Keratinocyte (primary cell): ENCODE measurements around the gene KDM4B. TPM values are rescaled to one million over a fixed set of nuclear protein-coding genes. Genes with fewer than 3 reads are reported as not detected.
"Not testable (repeated sequence)": the region's sequence is repeated elsewhere in the genome, so short reads cannot be mapped to it uniquely, and the experiment has no call there.

Experiments used
- DNase-seq: peaks from one replicate; pipeline ENCODE4 v3.0.0-alpha.2; 2011; ENCODE audit warnings: low read depth, missing footprints, low spot score
- FAIRE-seq: peaks from 2 replicates; lab custom pipeline; 2011; peaks lifted over from hg19 to GRCh38; lab: Jason Lieb, UNC
- H2AFZ ChIP-seq: 2 replicates; pipeline ENCODE4 v1.6.0; 2012; ENCODE audit warnings: low read length, control low read depth, inconsistent platforms; ENCODE audit not compliant: control insufficient read depth
- H3K27ac ChIP-seq: 2 replicates; pipeline ENCODE4 v1.5.1; 2011; ENCODE audit warnings: low read length; ENCODE audit not compliant: control insufficient read depth, insufficient read depth
- H3K27me3 ChIP-seq: 3 replicates; pipeline ENCODE4 v1.6.0; 2011; ENCODE audit warnings: low read length; ENCODE audit not compliant: control insufficient read depth, insufficient read depth; ENCODE audit errors: extremely low read depth
- H3K36me3 ChIP-seq, 2 experiments: 2 replicates in 1 of 2; 3 replicates in 1 of 2; pipeline ENCODE4 v1.5.1; 2011; ENCODE audit warnings: low read length in 2 of 2, mild to moderate bottlenecking in 1 of 2; ENCODE audit not compliant: control insufficient read depth in 2 of 2, insufficient read depth in 2 of 2; ENCODE audit errors: extremely low read depth in 1 of 2
- H3K4me1 ChIP-seq: 3 replicates; pipeline ENCODE4 v1.5.1; 2011; ENCODE audit warnings: low read length; ENCODE audit not compliant: control insufficient read depth, insufficient read depth; ENCODE audit errors: extremely low read depth
- H3K4me2 ChIP-seq: 3 replicates; pipeline ENCODE4 v1.6.0; 2011; ENCODE audit warnings: low read depth, low read length; ENCODE audit not compliant: control insufficient read depth, insufficient read depth; ENCODE audit errors: extremely low read depth
- H3K4me3 ChIP-seq, 3 experiments: fragments of 200-600 bp in 1 of 3; sonication (generic) in 1 of 3; 2 replicates in 2 of 3; 3 replicates in 1 of 3; pipeline ENCODE4 v1.5.1; 2011 to 2016; ENCODE audit warnings: low read length in 3 of 3, mild to moderate bottlenecking in 3 of 3, control low read depth in 2 of 3, inconsistent platforms in 1 of 3, low read depth in 1 of 3, mixed read lengths in 1 of 3, mixed run types in 1 of 3, moderate library complexity in 1 of 3; ENCODE audit not compliant: control insufficient read depth in 2 of 3, insufficient read depth in 2 of 3; ENCODE audit errors: extremely low read depth in 1 of 3
- H3K79me2 ChIP-seq: 2 replicates; pipeline ENCODE4 v1.6.0; 2012; ENCODE audit warnings: low read length; ENCODE audit not compliant: control insufficient read depth, insufficient read depth
- H3K9ac ChIP-seq: 3 replicates; pipeline ENCODE4 v1.6.0; 2011; ENCODE audit warnings: low read length; ENCODE audit not compliant: control insufficient read depth, insufficient read depth; ENCODE audit errors: extremely low read depth
- H3K9me1 ChIP-seq: 3 replicates; pipeline ENCODE4 v1.6.0; 2011; ENCODE audit warnings: low read length; ENCODE audit not compliant: control insufficient read depth, insufficient read depth; ENCODE audit errors: extremely low read depth
- H3K9me3 ChIP-seq: 2 replicates; pipeline ENCODE4 v1.5.1; 2012; ENCODE audit warnings: low read depth, low read length; ENCODE audit not compliant: control insufficient read depth
- H4K20me1 ChIP-seq: 3 replicates; pipeline ENCODE4 v1.6.0; 2011; ENCODE audit warnings: low read length; ENCODE audit not compliant: control insufficient read depth, insufficient read depth; ENCODE audit errors: extremely low read depth
- CTCF ChIP-seq, 3 experiments: IDR thresholded peaks in 1 of 3; conservative IDR thresholded peaks in 1 of 3; optimal IDR thresholded peaks in 1 of 3; 2 replicates in 2 of 3; 3 replicates in 1 of 3; pipeline versions ENCODE3 to v1.5.1; 2011; ENCODE audit warnings: low read length in 3 of 3, mild to moderate bottlenecking in 3 of 3, moderate library complexity in 2 of 3, control low read depth in 1 of 3, inconsistent platforms in 1 of 3; ENCODE audit not compliant: insufficient read depth in 2 of 3; ENCODE audit errors: extremely low read depth in 1 of 3
- EZH2 ChIP-seq: IDR thresholded peaks from one replicate; pipeline ENCODE4 v1.6.1; 2012; ENCODE audit warnings: inconsistent platforms, mild to moderate bottlenecking, low read length, moderate library complexity
- dilution Hi-C: fragments of 300-500 bp; cut with MboI; formaldehyde crosslinking; loops from one replicate; pipeline ENCODE4 v1.7.0; 2020; ENCODE audit warnings: low sequenced_read_pairs; ENCODE audit not compliant: extremely low pct_ligation_motif_present
- polyA plus RNA-seq, 5 experiments: library from polyadenylated mRNA; depleted of rRNA in 3 of 5; stranded (reverse) in 3 of 5; stranded (forward) in 1 of 5; unstranded in 1 of 5; fragments of >200 nt; gene quantifications; 1 replicate in 1 of 5; 2 replicates in 3 of 5; 3 replicates in 1 of 5; pipeline versions ENCODE4 v1.2.1 to v1.2.3, GENCODE V29; 2011 to 2012; ENCODE audit warnings: missing spikeins in 2 of 5, low read depth in 1 of 5, low replicate concordance in 1 of 5

KDM4B gene
- polyA plus RNA-seq, 1 donor (not counting 4 experiments of a cell fraction or from before 2014, with no cell fraction given): 6.2 TPM

DNA sequence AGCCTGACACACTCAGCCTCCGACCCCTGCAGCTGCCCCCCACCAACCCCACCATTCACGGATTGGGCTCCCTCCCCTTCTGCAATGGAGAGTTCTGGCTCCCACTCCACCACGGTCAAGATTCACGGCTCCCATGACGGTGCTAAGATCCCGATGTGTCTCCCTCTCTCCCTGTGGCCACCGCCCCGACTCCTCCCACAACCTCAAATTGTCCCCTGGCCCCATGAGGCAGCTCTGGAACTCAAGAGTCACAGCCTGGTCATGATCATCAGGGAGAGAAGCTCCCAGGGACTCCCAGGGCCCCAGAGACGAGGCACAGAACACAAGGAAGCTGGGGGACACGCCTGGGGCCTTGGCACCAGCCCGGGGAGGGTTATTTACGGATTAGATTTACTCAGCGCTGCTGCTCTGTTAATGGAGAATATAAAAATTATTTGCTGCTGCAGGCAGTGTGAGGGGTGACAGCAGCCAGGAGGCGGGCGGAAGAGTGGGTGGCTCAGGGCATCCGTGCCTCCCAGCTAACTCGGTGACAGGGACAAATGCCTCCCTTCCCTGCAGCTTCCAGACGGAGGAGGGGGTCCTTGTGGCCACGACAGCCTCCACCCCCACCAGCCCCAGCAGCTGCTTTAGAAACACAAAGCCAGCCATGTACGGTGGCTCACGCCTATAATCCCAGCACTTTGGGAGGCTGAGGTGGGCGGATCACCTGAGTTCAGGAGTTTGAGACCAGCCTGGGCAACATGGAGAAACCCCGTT, 187.5 kb downstream of the KDM4B start:
- no peak overlapping the region for H3K27ac ChIP-seq
- DNase-seq (no peak), FAIRE-seq (no peak)
- no peaks in the 10 kb centered on the region for H3K4me1 ChIP-seq
- no peak overlapping the region for H3K9ac ChIP-seq
- H3K4me3 ChIP-seq: no peak overlapping the region
- no peaks in the 10 kb centered on the region for H3K9me3 ChIP-seq
- TF ChIP-seq CTCF (optimal IDR thresholded peaks at IDR 0.05 in 1 of 3, IDR thresholded peaks at IDR 0.05 in 1 of 3, conservative IDR thresholded peaks at IDR 0.05 in 1 of 3; ENCODE audit: extremely low read depth in 1 of 3, insufficient read depth in 2 of 3, low read length in 3 of 3) (no peak), EZH2 (no peak)
- H4K20me1 ChIP-seq: no peaks in the 10 kb centered on the region
- no peak overlapping the region for H2AFZ ChIP-seq
- H3K9me1 ChIP-seq: no peaks in the 10 kb centered on the region
- no peaks in the 10 kb centered on the region for H3K79me2 ChIP-seq
- peaks cover 2% of the 10 kb centered on the region for H3K27me3 ChIP-seq
- dilution Hi-C loops: no loop called here
- no peak overlapping the region for H3K4me2 ChIP-seq
- H3K36me3 ChIP-seq: peaks cover 0 to 2% of the 10 kb centered on the region in 2 experiments

- no peaks in the 10 kb centered on the region for H3K9me1 ChIP-seq
- dilution Hi-C loops: no loop called here
- DNase-seq: no peak
- no peaks in the 10 kb centered on the region for H3K9me3 ChIP-seq
- no peak overlapping the region for H3K27ac ChIP-seq
- no peak overlapping the region for H3K9ac ChIP-seq
- H3K27me3 ChIP-seq: peaks cover 2% of the 10 kb centered on the region
- H3K36me3 ChIP-seq: peaks cover 0 to 2% of the 10 kb centered on the region in 2 experiments
- H3K79me2 ChIP-seq: no peaks in the 10 kb centered on the region
- TF ChIP-seq CTCF (optimal IDR thresholded peaks at IDR 0.05 in 1 of 3, IDR thresholded peaks at IDR 0.05 in 1 of 3, conservative IDR thresholded peaks at IDR 0.05 in 1 of 3; ENCODE audit: extremely low read depth in 1 of 3, insufficient read depth in 2 of 3, low read length in 3 of 3) (no peak), EZH2 (no peak)
- no peak overlapping the region for H2AFZ ChIP-seq
- H3K4me3 ChIP-seq: no peak overlapping the region
- H3K4me2 ChIP-seq: no peak overlapping the region
- FAIRE-seq: no peak
- H3K4me1 ChIP-seq: no peaks in the 10 kb centered on the region
- H4K20me1 ChIP-seq: no peaks in the 10 kb centered on the region
Observed at GRCh38 chr19:5157186-5157585, 188.3 kb downstream of the KDM4B start.

DNA sequence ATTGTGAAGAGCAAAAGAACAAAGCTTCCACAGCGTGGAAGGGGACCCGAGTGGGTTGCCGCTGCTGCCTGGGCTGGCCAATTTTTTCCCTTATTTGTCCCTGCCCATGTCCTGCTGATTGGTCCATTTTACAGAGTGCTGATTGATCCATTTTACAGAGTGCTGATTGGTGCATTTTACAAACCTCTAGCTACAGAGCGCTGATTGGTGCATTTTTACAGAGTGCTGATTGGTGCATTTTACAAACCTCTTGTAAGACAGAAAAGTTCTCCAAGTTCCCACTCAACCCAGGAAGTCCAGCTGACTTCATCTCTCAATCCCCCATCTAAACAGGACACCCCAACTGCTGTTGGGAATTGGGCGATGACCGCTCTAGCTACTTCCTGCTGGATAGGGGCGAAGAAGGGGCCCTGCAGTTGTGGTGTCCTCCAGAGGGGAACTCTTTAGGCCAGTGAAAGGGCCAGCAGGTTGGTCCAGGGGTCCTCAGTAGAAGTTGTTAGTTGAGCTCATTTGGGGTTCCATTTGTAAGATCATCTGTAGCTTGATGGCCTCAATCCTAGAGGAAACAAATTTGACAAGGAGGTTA, 189.7 kb downstream of the KDM4B start:
- H4K20me1 ChIP-seq, H3K9me3 ChIP-seq, H3K4me1 ChIP-seq, H2AFZ ChIP-seq, H3K27ac ChIP-seq, dilution Hi-C loops, H3K79me2 ChIP-seq, FAIRE-seq, H3K4me3 ChIP-seq, H3K9me1 ChIP-seq, H3K36me3 ChIP-seq, H3K4me2 ChIP-seq, H3K9ac ChIP-seq, H3K27me3 ChIP-seq, DNase-seq: not testable (repeated sequence)
